Astrocyte of the hippocampus (primary cell): ENCODE measurements around the gene DLG4.

Experiments
- DNase-seq: peaks from one replicate; pipeline ENCODE4 v3.0.0; 2011; ENCODE audit warnings: low read depth, low spot score

DLG4 gene

DNA sequence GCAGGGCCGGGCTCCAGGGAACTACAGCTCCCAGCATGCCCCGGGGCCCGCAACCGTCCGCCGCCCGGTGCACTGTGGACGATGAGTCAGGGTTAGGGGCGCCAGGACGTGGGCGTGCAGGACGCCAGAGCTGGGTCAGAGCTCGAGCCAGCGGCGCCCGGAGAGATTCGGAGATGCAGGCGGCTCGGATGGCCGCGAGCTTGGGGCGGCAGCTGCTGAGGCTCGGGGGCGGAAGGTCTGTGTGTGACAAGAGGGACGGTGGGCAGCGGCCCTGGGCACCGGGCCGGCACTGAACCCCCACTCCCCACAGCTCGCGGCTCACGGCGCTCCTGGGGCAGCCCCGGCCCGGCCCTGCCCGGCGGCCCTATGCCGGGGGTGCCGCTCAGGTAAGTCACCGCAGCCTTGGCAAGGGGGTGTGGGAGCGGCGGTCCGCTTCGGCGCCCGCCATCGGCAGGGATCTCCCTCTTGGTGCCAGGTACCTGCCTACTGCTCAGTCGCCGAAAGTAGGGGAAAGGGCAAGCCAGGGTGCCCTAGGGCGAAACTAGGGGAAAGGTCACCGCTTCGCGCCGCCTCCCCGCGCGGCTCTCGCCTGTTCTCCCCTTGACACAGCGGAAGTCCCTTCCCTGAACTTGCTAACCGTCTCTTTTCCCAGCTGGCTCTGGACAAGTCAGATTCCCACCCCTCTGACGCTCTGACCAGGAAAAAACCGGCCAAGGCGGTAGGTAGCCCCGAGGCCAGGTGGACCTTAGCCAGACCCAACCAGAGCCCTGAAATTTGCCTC is at the start of gene DLG4, which contains the start of gene ACADVL:
TSS of gene DLG4 (minus strand) at position 25 of the 781 bp plus-strand sequence.
TSS of gene ACADVL (plus strand) at position 127 of the 781 bp plus-strand sequence. CDS start at position 174, 47 bp downstream.
- peak; percentile 96 for DNase-seq

DNA sequence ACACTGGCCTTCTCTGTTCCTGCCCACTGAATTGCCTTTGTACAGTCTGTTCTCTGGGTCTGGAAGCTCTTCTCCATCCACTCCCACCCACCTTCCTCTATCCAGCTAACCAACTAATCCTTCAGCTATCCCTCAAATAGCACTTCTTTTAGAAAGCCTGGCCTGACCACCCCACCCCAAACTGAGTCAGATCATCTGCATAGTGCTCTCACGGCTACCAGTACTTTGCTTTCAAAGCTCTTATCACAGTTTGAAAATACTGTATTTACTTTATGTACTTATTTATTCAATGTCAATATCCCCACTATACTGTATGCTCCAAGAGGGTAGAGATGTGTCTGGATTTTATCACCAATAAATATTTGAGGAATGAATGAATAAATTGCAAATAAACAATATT is 47.1 kb upstream of the DLG4 start:
- DNase-seq = no peak

DNA sequence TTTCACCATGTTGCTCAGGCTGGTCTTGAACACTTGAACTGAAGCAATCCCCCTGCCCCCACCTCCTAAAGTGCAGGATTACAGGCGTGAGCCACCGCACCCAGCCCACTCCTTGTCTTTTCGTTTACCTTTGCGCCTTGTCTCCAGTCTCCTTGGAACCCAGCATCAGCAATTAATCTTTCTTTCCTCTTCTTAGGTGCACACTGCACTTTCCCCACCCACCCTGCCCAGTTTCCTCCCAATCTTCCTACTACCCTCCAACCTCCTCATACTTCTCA is 44.1 kb upstream of the DLG4 start:
- no peak for DNase-seq

DNA sequence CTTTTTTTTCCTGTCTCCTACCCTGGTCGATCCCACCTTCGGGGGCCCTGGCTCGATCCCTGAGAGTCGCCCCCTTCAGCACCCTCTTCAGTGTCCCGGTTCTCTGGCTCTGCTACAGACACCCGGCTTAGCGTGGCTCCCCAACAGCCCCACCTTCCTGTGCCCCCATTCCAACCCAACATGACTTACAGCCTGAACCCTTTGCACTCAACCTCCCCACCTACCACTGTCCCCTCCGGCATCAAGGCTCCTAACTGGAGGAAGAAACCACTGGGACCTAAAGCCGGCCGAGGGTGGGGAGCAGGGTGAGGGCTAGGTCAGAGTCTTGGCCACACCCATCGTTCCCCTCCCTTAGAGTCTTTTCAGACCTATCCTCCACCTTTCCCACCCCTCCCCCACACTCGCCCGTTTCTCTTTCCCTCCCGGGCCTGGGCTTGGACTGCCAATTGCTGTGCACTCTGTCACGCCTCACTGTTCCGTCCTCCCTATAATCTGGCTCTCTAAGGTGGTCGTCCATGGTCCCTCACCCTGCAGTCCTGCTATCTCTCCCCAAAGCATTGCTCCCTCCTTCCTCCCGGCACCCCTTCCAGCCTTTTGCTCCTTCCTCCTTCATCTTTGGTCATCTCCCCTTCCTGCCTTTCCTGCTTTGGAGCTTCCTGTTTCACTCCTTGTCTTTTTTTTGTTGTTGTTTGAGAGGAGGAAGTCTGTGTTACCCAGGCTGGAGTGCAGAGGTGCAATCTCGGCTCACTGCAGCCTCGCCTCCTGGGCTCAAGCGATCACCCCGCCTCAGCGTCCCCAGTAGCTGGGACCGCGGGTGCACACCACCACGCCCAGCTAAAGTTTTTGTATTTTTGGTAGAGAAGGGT is 43.5 kb upstream of the DLG4 start:
- no peak for DNase-seq

DNA sequence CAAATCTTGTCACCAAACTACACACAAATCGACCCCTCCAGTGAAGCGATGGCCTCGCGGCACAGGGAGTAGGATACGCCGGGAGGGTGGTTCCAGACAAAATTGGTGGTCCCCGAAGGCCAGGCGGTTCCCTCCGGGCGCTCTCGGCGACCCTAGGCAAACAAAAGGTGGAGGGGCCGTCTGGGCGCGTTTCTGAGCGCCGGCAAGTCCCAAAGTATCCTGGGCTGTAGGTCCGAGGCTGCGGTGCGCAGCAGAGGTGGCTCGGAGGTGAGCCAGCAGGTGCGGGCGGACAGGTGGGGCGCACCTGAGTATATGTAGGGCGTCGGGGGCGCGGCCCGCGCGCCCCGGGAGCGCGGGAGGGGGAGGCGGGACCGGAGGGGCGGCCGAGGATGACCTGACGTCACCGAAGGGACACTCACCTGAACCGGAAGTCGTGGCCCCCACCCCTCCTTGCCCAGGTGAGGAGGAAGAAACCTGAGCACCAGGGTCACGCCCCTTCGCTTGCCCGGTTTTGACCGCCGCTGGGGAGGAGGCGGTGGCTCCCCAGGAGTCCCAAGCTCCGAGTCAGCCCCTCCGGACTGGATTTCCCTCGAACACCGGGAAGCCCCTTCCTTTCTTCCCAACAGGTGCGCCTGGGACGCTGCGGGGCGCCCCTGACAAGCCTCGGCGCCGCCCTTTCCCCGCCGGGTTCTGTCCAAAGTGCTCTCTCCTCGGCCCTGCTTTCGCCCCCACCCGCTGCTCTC is 42.7 kb upstream of the DLG4 start, which contains the start of gene CLDN7:
TSS of gene CLDN7 (minus strand) at position 287 of the 743 bp plus-strand sequence. CDS start 435 bp downstream, outside the sequence.
- DNase-seq = no peak

DNA sequence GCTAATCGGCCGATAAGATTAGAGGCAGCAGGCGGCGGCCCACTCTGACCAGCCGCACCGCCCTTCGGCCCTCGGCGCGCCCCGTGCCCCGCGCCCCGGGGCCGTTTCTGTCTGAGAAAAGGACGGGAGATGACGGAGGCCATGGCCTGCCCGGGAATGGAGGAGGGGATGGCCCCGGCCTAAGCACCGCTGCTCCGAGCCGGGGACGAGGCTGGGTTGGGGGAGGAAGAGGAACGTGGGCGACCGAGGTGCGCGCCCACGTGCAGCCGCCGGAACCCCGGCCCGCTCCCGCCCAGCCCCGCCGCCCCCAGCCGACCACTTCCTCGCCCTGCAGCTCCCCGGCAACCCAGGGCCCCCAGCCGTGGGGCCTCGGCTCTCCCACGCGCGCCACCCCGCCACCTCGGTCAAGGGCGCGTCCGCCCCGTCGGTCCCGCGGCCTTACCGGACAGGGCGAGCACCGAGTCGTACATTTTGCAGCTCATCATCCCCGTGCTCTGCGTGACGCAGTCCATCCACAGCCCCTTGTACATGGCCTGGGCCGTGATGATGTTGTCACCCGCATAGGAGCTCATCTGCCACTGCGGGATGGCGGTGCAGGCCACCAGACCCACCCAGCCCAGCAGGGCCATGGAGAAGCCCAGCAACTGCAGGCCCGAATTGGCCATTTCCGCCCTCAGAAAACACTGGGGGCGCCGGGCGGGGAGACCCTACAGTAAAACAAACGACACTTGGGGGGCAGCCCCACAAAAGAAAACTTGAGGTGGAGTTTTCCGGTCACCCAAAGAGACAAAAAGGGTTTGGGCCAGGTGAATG is 41.9 kb upstream of the DLG4 start:
- DNase-seq = no peak

DNA sequence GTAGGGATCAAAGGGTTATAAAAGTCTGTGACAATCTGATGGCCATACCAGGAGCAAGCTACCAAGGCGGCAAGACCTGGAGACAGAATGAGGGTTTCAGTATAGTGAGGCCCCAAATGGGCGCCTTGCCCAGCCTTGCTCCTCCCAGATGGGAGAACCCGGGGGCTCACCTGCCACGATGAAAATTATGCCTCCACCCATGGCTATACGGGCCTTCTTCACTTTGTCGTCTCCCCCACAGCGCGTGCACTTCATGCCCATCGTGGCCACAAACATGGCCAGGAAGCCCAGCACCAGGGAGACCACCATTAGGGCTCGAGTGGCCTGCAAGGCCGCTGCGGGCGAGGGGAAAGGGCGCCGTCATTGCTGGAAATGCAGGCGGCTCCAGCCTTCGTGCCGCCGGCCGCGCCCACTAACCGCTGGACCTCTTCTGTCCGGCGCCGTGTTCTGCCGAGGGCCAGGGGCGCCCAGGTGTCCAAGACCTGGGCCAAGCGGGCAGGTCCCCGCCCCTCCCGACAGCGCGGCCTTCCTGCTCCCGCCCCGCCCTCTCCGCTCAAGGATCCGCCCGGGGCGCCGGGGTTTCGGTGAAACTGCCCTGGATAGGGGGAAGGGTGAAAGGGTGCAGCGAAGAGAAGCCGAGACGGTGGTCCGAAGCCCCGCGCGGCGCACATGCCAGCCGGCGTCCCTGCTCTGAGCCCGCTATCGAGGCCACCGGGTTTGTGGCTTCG is 41.2 kb upstream of the DLG4 start:
- DNase-seq = peak; percentile 34

DNA sequence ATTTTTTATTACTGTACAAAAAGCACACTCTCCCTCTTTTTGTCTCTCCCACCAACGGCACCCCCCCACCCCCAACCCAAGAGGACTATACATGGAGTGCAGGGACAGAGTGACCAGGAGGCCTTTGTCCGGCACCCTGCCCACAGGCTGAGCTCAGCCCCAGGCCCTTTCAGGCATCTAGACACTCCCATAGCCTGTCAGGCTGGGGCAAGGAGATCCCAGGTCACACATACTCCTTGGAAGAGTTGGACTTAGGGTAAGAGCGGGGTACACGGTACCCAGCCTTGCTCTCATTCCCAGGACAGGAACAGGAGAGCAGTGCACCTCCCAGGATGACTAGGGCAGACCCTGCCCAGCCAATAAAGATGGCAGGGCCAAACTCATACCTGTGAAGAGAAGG is 40.5 kb upstream of the DLG4 start:
- DNase-seq = no peak

DNA sequence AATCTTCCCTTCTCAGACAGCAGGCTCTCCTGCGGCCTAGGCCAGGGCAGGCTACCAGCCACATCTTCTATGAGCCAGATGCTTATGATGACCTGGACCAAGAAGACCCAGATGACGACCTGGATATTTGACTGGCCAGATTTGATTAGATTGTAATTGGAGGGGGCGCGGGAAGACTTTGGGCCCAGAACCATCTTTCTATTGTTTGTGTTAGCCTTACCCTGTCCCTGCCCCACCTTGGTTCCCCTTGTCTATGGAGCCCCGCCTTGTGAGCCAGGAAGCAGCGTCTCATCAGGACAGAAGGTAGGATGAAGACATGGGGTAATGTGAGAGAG is 39.9 kb upstream of the DLG4 start:
- DNase-seq = no peak

DNA sequence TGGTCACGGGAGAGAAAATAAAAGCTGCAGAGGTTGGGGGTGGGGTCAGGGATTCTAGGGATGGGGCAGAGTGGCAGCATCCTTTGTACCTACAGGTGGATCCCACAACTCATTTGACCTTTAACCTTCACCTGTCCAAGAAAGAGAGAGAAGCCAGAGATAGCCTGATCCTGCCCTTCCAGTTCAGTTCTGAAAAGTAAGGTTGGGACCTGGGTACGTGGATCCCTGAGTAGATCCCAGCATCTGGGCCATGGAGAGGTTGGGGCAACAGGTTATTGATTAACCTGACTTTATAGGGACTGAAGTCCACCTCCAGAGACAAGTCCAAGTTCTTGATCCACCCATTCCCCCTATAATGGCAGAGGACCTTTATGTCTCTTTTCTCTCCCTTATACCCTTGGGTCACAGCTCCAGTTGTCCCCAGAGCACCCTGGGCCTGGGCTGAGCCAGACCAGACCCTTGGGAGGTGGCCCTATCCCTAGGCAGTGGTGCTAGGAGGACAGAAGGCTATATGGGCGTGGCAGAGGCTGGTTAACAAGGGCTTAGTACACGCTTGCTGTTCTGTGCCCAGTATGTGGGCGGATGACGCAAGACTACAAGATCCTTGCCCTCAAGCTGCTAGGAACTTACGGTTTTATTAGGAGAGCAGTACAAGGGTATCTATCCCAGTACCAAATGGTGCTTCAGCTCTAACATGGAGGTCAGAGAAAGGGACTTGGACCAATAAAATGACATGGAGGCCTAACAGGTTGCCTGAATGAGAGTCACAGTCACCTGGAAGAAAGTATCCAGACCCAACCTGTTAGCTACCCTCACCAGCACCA is 39.3 kb upstream of the DLG4 start:
- no peak for DNase-seq

DNA sequence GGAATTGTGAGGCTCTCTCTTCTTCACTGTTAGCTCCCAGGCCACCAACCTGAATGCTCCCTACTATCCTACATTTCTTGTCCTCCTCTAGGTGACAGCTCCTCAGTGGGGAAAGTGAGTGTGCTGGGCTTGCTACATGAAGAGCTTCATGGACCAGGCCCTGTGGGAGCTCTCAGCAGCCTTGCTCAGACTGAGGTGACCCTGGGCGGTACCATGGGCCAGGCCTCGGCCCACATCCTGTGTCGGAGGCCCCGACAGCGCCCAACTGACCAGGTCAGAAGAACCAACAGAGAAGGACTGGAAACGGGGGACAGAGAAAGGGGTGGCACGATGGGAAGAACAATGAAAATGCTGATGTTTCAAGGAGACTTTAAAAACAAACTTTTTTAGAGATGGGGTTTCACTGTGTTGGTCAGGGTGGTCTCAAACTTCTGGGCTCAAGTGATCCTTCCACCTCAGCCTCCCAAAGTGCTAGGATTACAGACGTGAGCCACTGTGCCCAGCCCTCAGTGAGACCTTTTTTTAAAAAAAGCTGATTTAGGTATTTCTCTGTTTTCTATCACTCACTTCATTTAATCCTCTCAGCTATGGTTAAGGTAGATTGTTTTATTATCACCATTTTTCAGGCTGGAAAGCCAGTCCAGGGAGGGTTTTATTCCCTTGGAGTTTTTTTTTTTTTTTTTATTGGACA is 37.3 kb upstream of the DLG4 start:
- no peak for DNase-seq

DNA sequence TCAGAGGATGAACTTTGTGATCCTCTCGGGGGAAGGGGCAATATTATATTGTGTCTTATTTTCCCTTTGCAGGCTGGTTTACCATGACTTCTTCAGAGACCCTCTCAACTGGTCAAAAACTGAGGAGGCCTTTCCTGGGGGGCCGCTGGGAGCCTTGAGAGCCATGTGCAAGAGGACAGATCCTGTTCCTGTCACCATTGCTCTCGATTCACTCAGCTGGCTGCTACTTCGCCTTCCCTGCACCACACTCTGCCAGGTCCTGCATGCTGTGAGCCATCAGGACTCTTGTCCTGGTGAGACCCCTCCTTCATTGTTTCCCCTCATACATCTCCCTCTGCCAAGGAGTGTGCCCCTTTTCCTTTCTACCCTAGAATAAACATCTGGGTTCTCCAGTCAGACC is 34.9 kb upstream of the DLG4 start:
- no peak for DNase-seq

DNA sequence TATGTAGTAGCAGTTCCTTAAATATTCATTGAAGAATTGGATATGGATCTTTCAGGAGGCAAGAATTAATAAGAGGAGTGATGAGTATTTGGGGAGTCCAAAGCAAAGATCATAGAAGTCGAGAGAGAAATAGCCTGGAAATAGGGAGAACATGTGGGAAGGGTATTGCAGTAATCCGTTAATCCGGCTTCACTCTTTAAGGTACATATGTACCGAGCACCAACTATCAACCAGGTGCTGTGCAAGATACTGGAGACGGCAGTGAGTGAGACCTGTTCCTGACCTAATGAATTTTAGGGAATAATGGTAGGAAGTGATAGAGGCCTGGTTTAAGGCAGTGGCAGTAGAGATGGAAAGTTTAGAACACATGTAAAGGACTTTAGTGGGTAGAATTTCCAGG is 33.4 kb upstream of the DLG4 start:
- no peak for DNase-seq

DNA sequence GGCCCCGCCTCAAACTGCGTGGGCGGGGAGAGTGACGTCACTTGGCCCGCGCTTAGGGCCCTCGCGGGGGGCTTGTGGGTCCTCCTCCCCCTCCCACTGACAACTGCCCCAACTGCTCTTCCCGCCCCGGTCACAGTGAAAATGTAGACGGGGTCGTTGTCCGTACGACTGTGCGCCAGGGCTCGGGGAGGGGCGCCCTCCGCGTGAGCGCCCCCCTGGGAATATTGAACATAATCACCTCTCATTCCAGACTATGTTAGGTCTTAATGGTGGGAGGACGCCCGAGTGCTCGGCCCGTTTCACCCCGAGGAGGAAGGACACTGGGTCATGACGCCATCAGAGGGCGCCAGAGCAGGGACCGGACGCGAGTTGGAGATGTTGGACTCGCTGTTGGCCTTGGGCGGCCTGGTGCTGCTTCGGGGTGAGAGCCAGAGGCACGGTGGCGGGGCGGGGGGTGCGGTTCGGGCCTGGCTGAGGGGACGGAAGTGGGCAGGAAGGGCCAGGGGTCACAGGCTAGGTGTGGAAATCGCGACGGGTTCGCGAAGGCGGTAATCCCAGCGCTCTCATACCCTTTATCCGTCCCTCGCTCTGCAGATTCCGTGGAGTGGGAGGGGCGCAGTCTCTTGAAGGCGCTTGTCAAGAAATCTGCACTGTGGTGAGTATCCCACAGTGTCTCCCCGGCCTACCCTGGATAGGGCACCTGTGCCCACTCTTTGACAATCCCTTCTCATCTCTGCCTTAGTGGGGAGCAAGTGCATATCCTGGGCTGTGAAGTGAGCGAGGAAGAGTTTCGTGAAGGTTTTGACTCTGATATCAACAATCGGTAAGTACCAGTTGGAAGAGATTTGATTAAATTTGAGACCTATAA is 32.8 kb upstream of the DLG4 start, which contains the start of gene ELP5:
TSS of gene ELP5 (plus strand) at position 40 of the 868 bp plus-strand sequence. CDS start at position 376, 336 bp downstream.
- peak; percentile 97 for DNase-seq

DNA sequence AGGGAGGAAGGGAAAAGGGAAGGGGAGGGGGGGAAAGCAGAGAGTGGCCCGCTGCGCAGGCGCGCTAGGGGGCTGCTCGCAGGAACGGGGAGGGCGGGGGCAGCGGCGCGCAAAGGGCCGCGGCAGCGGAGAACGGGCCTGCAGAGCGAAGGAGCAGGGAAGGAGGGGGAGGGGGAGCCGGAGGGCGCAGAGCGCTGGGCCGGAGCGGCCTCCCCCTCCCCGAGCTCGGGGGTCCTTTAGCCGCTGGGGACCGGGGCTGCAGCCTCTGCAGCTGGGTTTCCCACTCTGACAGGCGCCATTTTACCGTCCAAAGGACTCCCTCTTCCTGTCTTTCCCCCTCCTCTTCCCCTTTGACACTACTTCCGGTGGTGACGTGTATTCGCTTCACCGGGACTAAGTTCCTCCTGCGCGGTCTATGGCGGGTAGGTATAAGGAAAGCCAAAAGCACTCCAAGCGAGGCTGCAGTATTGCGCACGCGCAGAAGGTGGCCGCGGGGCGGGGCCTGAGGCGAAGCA is 32.1 kb upstream of the DLG4 start, which contains the start of gene CTDNEP1:
TSS of gene CTDNEP1 (minus strand) at position 74 of the 515 bp plus-strand sequence. CDS start 438 bp downstream, outside the sequence.
- peak; percentile 100 for DNase-seq

DNA sequence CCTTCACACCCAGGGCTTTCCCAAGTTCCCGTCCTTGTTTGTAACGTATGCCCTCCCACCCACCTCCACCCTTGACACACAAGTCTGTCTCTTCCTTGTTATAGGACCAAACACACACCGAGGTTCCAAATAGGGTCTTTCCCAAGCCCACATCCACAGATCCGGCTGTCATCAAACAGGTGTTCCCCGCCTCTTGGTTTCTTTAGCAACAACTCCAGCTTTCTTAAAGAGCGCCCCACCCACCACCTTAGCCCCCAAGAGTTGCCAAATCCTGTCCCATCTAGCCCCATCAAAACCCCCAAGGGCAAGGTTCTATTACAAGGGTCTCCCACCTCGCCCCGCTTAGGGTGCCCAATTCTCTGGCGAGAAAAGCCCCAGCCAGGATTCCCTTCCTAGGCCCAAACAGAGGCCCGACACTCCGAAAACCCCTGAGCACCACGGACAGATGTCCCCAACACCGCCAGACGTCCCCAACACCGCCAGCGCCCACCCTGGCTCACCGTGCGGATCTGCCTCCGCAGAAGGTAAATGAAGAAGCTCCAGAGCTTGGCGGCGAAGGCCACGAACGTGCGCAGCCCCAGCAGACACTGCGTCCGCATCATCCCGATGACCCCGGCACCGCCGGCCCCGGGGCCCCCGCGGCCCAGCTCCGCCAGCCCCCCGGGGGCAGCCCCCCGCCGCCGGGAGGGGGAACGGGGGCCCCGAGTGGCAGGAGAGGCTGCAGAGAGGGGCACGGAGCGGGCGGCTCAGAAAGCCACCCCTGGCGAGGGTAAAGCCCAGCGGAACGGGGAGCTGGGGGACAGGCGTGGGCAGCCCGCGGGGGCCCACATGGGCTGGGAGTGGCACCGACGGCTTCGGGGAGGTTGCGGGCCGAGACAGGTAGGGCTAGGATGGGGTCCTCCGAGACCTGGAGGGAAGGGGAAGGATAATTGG is 31.3 kb upstream of the DLG4 start:
- peak; percentile 36 for DNase-seq

DNA sequence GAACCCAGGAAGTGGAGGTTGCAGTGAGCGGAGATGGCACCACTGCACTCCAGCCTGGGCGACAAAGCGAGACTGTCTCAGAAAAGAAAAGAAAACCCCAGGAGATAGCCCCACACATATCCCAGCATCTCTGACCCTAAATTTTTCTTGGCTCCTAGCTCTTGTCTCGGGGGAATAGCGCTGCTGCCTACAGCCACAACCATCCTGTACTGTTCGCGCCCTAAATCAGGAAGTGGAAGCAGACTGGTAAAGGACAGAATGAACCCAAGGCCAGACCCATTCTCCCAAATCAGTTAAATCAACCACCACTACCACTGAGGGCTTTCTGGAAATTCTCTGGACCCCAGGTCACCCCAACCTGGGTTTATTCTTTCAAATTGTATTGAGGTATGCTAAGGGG is 30.2 kb upstream of the DLG4 start:
- no peak for DNase-seq
